Stimulated activated CD4-positive, alpha-beta T cell treated with anti-CD3 and anti-CD28 coated beads, TNF-alpha, amount 100 ng/mL, for 48 hours (primary cell): ENCODE results near the gene PCSK5.
A peak's percentile ranks its signal among the peaks of the same experiment; 100 is the strongest.
"Not testable (repeated sequence)": the region's sequence is repeated elsewhere in the genome, so short reads cannot be mapped to it uniquely, and the experiment has no call there.

Source experiments
- DNase-seq, 3 donors: peaks; one replicate each; pipeline ENCODE4 v3.0.0-alpha.2; 2020; ENCODE audit warnings: low read depth in 3 of 3

PCSK5 gene

GRCh38 chr9:76358628-76359280 lies 468.3 kb downstream of the PCSK5 start:
- no peak for DNase-seq

- no peak for DNase-seq
Measured at GRCh38 chr9:76359365-76359764, 468.9 kb downstream of the PCSK5 start.

DNA sequence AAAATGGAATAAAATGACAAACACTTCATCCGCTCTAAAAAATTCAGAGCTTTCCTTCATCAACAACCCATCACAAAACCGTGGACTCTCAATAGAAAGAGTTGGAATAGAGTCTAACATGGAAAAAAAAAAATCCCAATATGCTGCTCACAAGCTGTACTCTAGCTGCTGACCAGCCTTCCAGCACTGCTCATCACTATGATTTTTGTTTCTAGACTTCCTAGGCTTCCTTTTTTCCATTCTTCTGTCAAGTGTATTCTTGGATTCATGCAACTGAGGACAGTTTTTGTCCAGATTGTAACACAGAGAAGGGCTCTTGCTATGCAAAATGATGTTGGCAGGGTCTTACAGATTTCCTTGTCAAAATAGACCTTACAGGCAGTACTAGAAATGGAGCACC lies 469.3 kb downstream of the PCSK5 start:
- DNase-seq = no peak

GRCh38 chr9:76362332-76363031 lies 472.0 kb downstream of the PCSK5 start:
- not testable (repeated sequence) for DNase-seq

DNA sequence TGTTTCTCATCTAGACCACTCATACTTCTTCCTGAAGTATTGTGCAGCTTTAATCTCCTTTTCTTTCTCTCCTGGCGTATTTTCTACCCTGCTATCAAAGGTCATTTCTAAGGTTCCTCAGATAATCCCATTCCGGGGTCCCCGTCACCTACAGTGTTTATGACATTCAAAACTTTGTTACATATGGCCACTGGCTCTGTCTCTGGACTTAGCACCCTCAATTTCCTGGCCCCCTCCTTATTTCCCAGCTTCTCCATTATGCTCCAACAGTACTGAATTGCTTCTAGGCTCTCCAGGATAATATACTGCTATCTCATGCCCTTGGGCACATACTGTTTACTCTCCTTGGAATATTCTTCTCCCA lies 472.5 kb downstream of the PCSK5 start:
- DNase-seq = no peak

GRCh38 chr9:76365028-76365427 lies 474.6 kb downstream of the PCSK5 start:
- no peak for DNase-seq

- no peak for DNase-seq
Measured at GRCh38 chr9:76366275-76366674, 475.8 kb downstream of the PCSK5 start.

DNA sequence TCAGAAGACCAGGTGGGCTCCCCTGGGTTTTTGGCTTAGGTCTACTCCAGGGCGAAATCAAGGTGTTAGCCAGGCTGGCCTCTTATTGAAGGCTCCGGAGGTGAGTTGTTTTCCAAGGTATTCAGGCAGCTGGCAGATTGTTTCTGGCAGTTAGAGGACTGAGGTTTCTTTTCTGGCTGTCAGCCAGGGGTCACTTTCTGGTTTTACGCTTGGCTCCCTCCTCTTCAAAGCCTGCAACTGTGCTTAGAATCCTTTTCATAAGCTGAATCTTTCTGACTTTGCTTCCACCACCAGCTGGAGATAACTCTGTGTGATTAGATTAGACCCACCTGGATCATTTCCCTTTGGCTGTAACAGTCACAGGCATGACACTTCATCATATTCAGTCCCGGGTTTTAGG lies 479.1 kb downstream of the PCSK5 start:
- no peak for DNase-seq

- DNase-seq = no peak
Measured at GRCh38 chr9:76370396-76371023, 480.0 kb downstream of the PCSK5 start.

DNA sequence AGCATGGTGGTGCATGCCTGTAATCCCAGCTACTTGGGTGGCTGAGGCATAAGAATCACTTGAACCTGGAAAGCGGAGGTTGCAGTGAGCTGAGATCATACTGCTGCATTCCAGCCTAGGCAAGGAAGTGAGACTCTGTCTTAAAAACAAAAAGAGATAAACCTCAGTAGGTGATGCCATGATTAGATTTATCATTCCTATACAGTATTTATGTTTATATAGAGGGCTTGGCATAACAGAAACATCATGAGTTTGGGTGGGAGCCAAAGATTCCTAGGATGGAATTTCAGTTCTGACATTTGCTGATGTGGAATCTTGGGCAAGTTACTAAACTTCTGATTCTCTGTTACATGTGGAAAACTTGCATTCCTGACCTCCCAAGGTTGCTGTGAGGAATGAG lies 481.4 kb downstream of the PCSK5 start:
- no peak for DNase-seq

GRCh38 chr9:76372336-76372735 lies 481.9 kb downstream of the PCSK5 start:
- DNase-seq = no peak

GRCh38 chr9:76373173-76373783 lies 482.8 kb downstream of the PCSK5 start:
- DNase-seq = no peak

GRCh38 chr9:76373784-76374474 lies 483.5 kb downstream of the PCSK5 start:
- no peak for DNase-seq

DNA sequence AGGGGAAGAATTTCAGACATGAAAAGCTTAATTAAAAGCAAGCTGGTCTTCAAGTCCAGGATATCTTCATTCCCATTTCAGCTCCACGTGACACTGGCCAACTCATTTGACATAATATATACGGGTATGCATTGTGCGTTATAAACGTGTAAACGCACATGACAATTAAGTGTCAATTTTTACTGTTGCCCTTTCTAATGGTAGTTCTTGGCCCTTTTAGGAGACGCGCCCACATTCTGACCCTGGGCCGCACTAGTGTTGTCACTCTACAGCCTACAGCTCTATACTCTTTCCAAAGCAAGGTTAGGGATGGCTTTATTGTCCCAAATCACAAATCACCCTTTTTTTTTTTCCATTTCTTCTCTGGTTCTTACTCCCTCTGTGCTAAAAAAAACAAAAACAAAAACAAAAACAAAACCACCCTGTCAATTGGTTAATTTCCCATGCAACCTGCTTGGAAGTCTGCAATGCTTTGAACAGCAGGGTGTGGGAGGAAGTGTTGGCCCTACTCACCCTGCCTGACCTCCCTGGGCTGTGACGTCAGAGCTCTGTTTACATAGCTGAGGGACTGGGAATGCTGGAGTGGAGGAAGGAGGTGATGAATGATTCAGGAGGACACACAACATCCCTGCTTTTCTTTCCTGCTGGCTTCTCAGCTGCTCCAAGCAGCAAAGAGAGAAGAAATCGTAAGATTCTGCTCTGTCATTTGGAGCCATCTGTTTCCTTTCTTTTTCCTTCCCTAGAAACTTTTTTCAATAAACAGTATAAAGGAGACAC lies 484.5 kb downstream of the PCSK5 start:
- DNase-seq = no peak

DNA sequence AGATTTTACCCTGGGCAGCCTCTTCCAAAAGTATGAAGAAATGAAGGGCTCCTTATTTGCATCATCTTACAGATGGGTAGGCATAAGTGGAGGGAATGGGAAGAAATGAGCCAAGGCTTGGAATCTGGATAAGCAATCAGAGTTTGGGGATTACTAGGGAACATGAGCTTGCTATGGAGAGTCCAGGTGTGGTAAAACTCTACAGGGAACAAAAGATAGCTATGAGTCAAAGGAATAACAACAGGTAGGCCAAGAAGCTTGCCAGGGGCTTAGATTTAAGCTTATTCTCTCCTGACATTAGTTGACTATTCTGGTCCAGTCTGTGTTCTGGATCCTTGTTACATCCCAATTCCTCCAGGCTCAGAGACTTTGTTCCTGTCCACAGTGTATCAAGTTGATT lies 487.3 kb downstream of the PCSK5 start:
- DNase-seq = no peak

DNA sequence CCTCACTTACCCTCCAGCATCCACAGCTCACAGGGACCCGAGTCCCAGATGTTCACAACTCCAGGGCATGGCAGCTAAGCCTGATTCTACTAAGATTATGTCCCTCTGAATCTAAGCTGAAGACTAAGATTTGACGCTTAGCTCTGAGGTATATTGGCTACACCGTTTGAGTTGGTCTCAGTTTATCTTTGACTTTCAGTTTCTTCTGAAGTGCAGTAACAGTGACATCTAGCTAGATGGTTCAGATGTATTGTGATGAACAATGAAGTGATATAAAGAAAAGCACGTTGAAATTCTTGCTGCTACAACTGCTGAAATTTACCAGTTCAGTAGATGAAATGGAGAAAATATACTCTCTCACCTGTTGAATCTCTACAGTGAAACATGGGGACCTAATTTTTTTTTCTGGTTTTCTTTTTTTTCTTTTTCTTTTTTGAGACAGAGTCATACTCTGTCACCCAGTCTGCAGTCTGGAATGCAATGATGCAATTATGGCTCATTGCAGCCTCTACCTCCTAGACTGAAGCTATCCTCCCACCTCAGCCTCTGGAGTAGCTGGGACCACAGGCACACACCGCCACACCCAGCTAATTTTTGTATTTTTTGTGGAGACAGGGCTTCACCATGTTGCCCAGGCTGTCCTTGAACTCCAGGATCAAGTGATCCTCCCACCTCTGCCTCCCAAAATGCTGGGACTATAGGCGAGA lies 488.0 kb downstream of the PCSK5 start:
- no peak for DNase-seq

GRCh38 chr9:76379494-76379893 lies 489.0 kb downstream of the PCSK5 start:
- no peak for DNase-seq

DNA sequence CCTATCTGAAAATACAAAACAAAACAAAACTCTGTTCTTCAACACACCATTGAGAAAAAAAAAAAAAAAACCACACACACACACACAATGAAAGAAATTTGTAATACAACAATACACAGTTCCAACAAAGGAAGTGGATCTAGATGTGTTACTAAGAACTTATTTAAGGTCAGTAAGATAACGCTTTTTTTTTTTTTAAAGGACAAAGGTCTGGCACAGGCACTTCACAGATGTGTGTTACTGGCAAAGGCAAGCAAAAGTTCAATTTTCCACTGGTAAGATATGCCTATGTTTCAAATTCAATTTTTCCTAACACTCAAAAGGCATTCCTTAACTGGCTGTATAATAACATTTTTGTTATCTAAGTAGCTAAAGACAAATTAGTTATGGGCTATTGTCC lies 500.2 kb downstream of the PCSK5 start:
- no peak for DNase-seq

DNA sequence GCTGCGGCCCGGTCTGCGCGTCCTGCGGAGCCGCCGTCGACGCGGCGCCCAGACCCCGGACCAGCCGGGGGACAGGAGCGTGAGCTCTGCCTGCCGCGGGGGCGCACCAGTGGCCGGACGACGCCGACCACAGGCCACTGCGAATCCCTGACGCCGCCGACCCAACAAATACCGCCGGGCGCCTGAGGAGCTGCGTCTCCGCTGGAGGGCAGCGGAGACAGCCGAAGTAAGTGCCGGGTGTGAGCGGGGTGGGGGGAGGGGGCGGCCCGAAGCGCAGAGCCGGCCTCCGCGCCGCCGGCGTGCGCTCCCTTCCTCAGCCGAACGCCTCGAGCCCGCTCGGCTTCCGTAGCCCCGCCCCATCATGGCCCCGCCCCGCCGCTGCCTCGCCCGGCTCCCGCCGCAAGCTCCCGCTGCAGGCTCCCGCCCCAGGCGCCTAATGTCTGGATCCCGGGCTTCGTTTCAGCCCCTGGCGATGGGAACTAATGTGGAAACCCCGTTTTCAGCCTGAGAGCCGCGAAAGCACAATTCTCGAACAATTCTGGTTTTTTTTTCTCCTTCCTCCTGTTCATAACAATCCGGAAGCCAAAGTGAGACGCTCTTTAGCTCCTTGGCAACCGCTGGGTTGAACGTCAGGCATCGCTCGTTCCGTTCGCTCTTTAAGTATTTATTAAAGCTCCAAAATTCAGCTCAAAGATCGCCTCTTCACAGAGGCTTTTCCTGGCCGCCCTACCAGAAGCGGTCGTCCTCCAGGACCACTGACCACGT lies 503.9 kb downstream of the PCSK5 start, which contains the start of gene RFK:
RFK (minus strand) TSS at position 232 of the 765 bp plus-strand sequence. CDS start 255 bp downstream, outside the sequence.
- peak; percentile 84 to 91 (median 90) for DNase-seq

GRCh38 chr9:76394960-76395252 lies 504.4 kb downstream of the PCSK5 start:
- DNase-seq = peak; percentile 22 to 50 (median 35)
